Transverse colon (tissue), 4 donors: Measurements from ENCODE around the gene ARHGAP40. TPM values are rescaled to one million over a fixed set of nuclear protein-coding genes. Genes with fewer than 3 reads are reported as not detected.

Source experiments
- DNase-seq: peaks from one replicate; pipeline ENCODE4 v3.0.0-alpha.2; 2019
- H3K27ac ChIP-seq, 4 donors: fragments of 200-600 bp; sonication (generic); 2 replicates each; pipeline ENCODE4 v1.5.1; 2016 to 2018; ENCODE audit warnings: inconsistent platforms in 4 of 4
- H3K27me3 ChIP-seq: fragments of 200-600 bp; sonication (generic); 2 replicates; pipeline ENCODE4 v1.5.1; 2017; ENCODE audit warnings: inconsistent platforms
- H3K36me3 ChIP-seq, 4 donors: fragments of 200-600 bp; sonication (generic); 2 replicates each; pipeline ENCODE4 v1.5.1; 2017 to 2019; ENCODE audit warnings: inconsistent platforms in 4 of 4
- H3K4me1 ChIP-seq, 4 donors: fragments of 200-600 bp; sonication (generic); 2 replicates each; pipeline ENCODE4 v1.5.1; 2017 to 2020; ENCODE audit warnings: inconsistent platforms in 4 of 4
- H3K4me3 ChIP-seq, 4 donors: fragments of 200-600 bp; sonication (generic); 1 replicate in 1 of 4; 2 replicates in 3 of 4; pipeline versions ENCODE4 v1.5.1 to v1.6.1; 2017 to 2019; ENCODE audit warnings: inconsistent platforms in 4 of 4
- H3K9me3 ChIP-seq, 2 donors: fragments of 200-600 bp; sonication (generic); 2 replicates each; pipeline ENCODE4 v1.5.1; 2017 to 2019; ENCODE audit warnings: inconsistent platforms in 2 of 2
- CTCF ChIP-seq, 5 experiments: fragments of 200-600 bp in 3 of 5; fragments of 450-650 bp in 2 of 5; sonication (generic) in 3 of 5; IDR thresholded peaks; 1 replicate in 2 of 5; 2 replicates in 3 of 5; pipeline ENCODE4 v1.5.1; 2016 to 2017; ENCODE audit warnings: antibody characterized with exemption in 5 of 5, inconsistent platforms in 3 of 5, mild to moderate bottlenecking in 2 of 5, moderate library complexity in 1 of 5
- EP300 ChIP-seq: sonication (generic); formaldehyde crosslinking; IDR thresholded peaks from one replicate; pipeline ENCODE4 v1.6.1; 2017; ENCODE audit warnings: antibody characterized with exemption, low read depth
- POLR2A ChIP-seq: fragments of 450-650 bp; IDR thresholded peaks from one replicate; pipeline ENCODE4 v1.6.1; 2016; ENCODE audit warnings: antibody characterized with exemption, mild to moderate bottlenecking, moderate library complexity
- POLR2AphosphoS5 ChIP-seq, 3 donors: sonication (generic); formaldehyde crosslinking; IDR thresholded peaks; one replicate each; pipeline ENCODE4 v1.6.1; 2016; ENCODE audit warnings: antibody characterized with exemption in 3 of 3
- WGBS, 2 donors: methylation state at CpG; one replicate each; pipeline ENCODE4 v1.1.5; 2018; ENCODE audit warnings: low coverage in 1 of 2; 5-methylcytosine and 5-hydroxymethylcytosine counted together
- in situ Hi-C, 4 donors: fragments of 200-750 bp; cut with MboI; loops; one replicate each; pipeline versions ENCODE4 v1.15.0 to v1.15.1; 2017; ENCODE audit warnings: low sequenced_read_pairs in 3 of 4, low pct_ligation_motif_present in 1 of 4, low pct_unique_long_range_greater_than_20kb in 1 of 4
- intact Hi-C: fragments of 100-400 bp; cut with DNase I; formaldehyde crosslinking; loops from one replicate; pipeline ENCODE4 v1.15.1; 2023; ENCODE audit warnings: low total_unique reads
- total RNA-seq, 4 donors: library from RNA; depleted of rRNA; stranded (reverse); fragments of >200 nt; gene quantifications; one replicate each; pipeline ENCODE4 v1.1.0, GENCODE V29; 2016

ARHGAP40 gene
- total RNA-seq, 4 donors from 2014 or later, result not detected

GRCh38 chr20:38589351-38589750, 12.3 kb upstream of the ARHGAP40 start:
- intact Hi-C loops (no loop called here), in situ Hi-C loops (no loop called here)
- H3K36me3 ChIP-seq, result no peaks in the 10 kb centered on the region
- no peak overlapping the region for H3K27ac ChIP-seq
- peaks cover 6% of the 10 kb centered on the region for H3K27me3 ChIP-seq
- TF ChIP-seq POLR2AphosphoS5 (IDR thresholded peaks at IDR 0.05), result no peak
- TF ChIP-seq POLR2A, result no peak
- no peak for TF ChIP-seq EP300
- TF ChIP-seq CTCF (IDR thresholded peaks at IDR 0.05), result no peak
- no peaks in the 10 kb centered on the region for H3K9me3 ChIP-seq
- no peak for DNase-seq
- no peaks in the 10 kb centered on the region for H3K4me1 ChIP-seq
- 81 to 100% methylated on average over 3 to 4 of the region's 4 CpGs for WGBS, 2 donors
- H3K4me3 ChIP-seq, result no peak overlapping the region

- TF ChIP-seq POLR2A (no peak), CTCF (IDR thresholded peaks at IDR 0.05) (no peak)
- Histone ChIP-seq H3K36me3 (no peaks in the 10 kb centered on the region), H3K27me3 (no peaks in the 10 kb centered on the region), H3K4me1 (no peaks in the 10 kb centered on the region), H3K9me3 (no peaks in the 10 kb centered on the region), H3K27ac (no peak overlapping the region), H3K4me3 (no peak overlapping the region)
- intact Hi-C loops (no loop called here), in situ Hi-C loops (no loop called here)
- DNase-seq, result no peak
- WGBS, 2 donors, result 78 to 88% methylated on average over 3 of the region's 3 CpGs
Observed at GRCh38 chr20:38589967-38590675, 11.5 kb upstream of the ARHGAP40 start.

GRCh38 chr20:38590676-38591473, 10.7 kb upstream of the ARHGAP40 start:
- DNase-seq, result no peak
- in situ Hi-C loops, result no loop called here
- 73% methylated on average over 18 of the region's 18 CpGs; no CpG with 5 or more reads in 1 of the 2 donors for WGBS, 2 donors

More at GRCh38 chr20:38590676-38591473, 10.7 kb upstream of the ARHGAP40 start:
- Histone ChIP-seq H3K9me3 (no peaks in the 10 kb centered on the region), H3K27me3 (no peaks in the 10 kb centered on the region), H3K27ac (no peak overlapping the region), H3K36me3 (no peaks in the 10 kb centered on the region), H3K4me1 (no peaks in the 10 kb centered on the region), H3K4me3 (no peak overlapping the region)
- intact Hi-C loops, result no loop called here
- TF ChIP-seq EP300, result no peak
- TF ChIP-seq POLR2A, result no peak
- no peak for TF ChIP-seq POLR2AphosphoS5 (IDR thresholded peaks at IDR 0.05)
- no peak for TF ChIP-seq CTCF (IDR thresholded peaks at IDR 0.05)
